Spleen (tissue), 11 donors: Measurements from ENCODE around the gene GRAMD1C. TPM values are rescaled to one million over a fixed set of nuclear protein-coding genes. Genes with fewer than 3 reads are reported as not detected.

Source experiments
- DNase-seq: peaks from one replicate; pipeline ENCODE4 v3.0.0-alpha.2; 2020
- H3K27ac ChIP-seq, 8 donors: fragments of 200-600 bp; sonication (generic) in 7 of 8; 1 replicate in 4 of 8; 2 replicates in 4 of 8; pipeline versions ENCODE4 v1.5.0 to v1.8.0; 2016 to 2021; ENCODE audit warnings: inconsistent platforms in 4 of 8, mild to moderate bottlenecking in 4 of 8, moderate library complexity in 1 of 8
- H3K27me3 ChIP-seq, 7 donors: fragments of 200-600 bp; sonication (generic) in 6 of 7; replicated peaks in 1 of 7; 1 replicate in 4 of 7; 2 replicates in 3 of 7; pipeline versions ENCODE4 v1.5.0 to v1.8.0; 2016 to 2021; ENCODE audit warnings: inconsistent platforms in 3 of 7, mild to moderate bottlenecking in 1 of 7
- H3K36me3 ChIP-seq, 6 donors: fragments of 200-600 bp; sonication (generic) in 5 of 6; 1 replicate in 4 of 6; 2 replicates in 2 of 6; pipeline versions ENCODE4 v1.5.0 to v1.8.0; 2016 to 2021; ENCODE audit warnings: inconsistent platforms in 2 of 6
- H3K4me1 ChIP-seq, 6 donors: fragments of 200-600 bp; sonication (generic) in 5 of 6; 1 replicate in 3 of 6; 2 replicates in 3 of 6; pipeline versions ENCODE4 v1.5.0 to v1.8.0; 2016 to 2021; ENCODE audit warnings: inconsistent platforms in 3 of 6
- H3K4me3 ChIP-seq, 8 donors: fragments of 200-600 bp; sonication (generic) in 7 of 8; 1 replicate in 4 of 8; 2 replicates in 4 of 8; pipeline versions ENCODE4 v1.5.0 to v1.8.0; 2016 to 2021; ENCODE audit warnings: inconsistent platforms in 4 of 8, mild to moderate bottlenecking in 4 of 8, moderate library complexity in 2 of 8
- H3K9me3 ChIP-seq, 8 donors: fragments of 200-600 bp; sonication (generic) in 7 of 8; 1 replicate in 4 of 8; 2 replicates in 4 of 8; pipeline versions ENCODE4 v1.5.0 to v1.8.0; 2016 to 2021; ENCODE audit warnings: inconsistent platforms in 4 of 8
- CTCF ChIP-seq, 11 experiments: fragments of 200-600 bp in 7 of 11; fragments of 450-650 bp in 4 of 11; sonication (generic) in 4 of 11; IDR thresholded peaks in 8 of 11; conservative IDR thresholded peaks in 3 of 11; 1 replicate in 7 of 11; 2 replicates in 4 of 11; pipeline versions ENCODE4 v1.4.0 to v1.8.0; 2016 to 2021; ENCODE audit warnings: antibody characterized with exemption in 11 of 11, inconsistent platforms in 4 of 11, mild to moderate bottlenecking in 1 of 11
- POLR2A ChIP-seq, 3 donors: fragments of 450-650 bp; IDR thresholded peaks; one replicate each; pipeline ENCODE4 v1.5.1; 2017; ENCODE audit warnings: antibody characterized with exemption in 3 of 3, mild to moderate bottlenecking in 1 of 3
- POLR2AphosphoS5 ChIP-seq, 3 donors: sonication (generic); formaldehyde crosslinking; IDR thresholded peaks; one replicate each; pipeline ENCODE4 v1.5.1; 2017; ENCODE audit warnings: antibody characterized with exemption in 3 of 3
- WGBS, 5 donors: extraction: QIAGEN DNeasy Blood & Tissue Kit in 3 of 5; methylation state at CpG; one replicate each; pipeline versions ENCODE4 v1.1.5 to v1.1.7; 2013 to 2018; 5-methylcytosine and 5-hydroxymethylcytosine counted together
- intact Hi-C: fragments of 100-400 bp; cut with DNase I; formaldehyde crosslinking; loops from one replicate; pipeline ENCODE4 v1.15.0; 2023; ENCODE audit warnings: low total_unique reads
- polyA plus RNA-seq, 3 donors: library from polyadenylated mRNA; stranded (reverse); fragments of 200-250 nt; gene quantifications; one replicate each; pipeline ENCODE4 v1.2.1, GENCODE V29; 2013
- total RNA-seq, 7 donors: library from RNA; depleted of rRNA in 3 of 7; stranded (reverse); fragments of >200 nt in 3 of 7; fragmentation: NEBNext Ultra II Directional in 4 of 7; extraction: Animal tissue kit (Norgen Biotek cat#: 25700) in 4 of 7; gene quantifications; one replicate each; pipeline versions ENCODE4 v1.1.0 to v1.2.1, GENCODE V29; 2016 to 2021
- donor health status: healthy with polysubstance abuse.
- donor health status: DM: no; HTN: no; CAD: no; lungs with moderate emphysema.
- donor health status: DM: no; HTN: no; CAD: no.
- donor health status: Bipolar disorder and iron deficiency.
- donor health status: healthy.
- donor health status: DM: no; HTN: no; CAD: no.
- donor health status: DM: yes; HTN: yes; CAD: no.

Gene GRAMD1C
- total and polyA plus RNA-seq, 10 donors, result 2.6 to 14.2 (median 4.4) TPM

- H3K4me3 ChIP-seq, result no peak overlapping the region
- intact Hi-C loops, result no loop called here
- 83 to 89% (median 87%) methylated on average over 3 of the region's 3 CpGs for WGBS, 5 donors
- DNase-seq, result no peak
- H3K36me3 ChIP-seq, result no peaks in the 10 kb centered on the region
- H3K4me1 ChIP-seq, result no peaks in the 10 kb centered on the region
- TF ChIP-seq POLR2A (IDR thresholded peaks at IDR 0.05), result no peak
- no peak for TF ChIP-seq POLR2AphosphoS5 (IDR thresholded peaks at IDR 0.05)
- no peak for TF ChIP-seq CTCF (IDR thresholded peaks at IDR 0.05 in 8 of 11, conservative IDR thresholded peaks at IDR 0.05 in 3 of 11)
- H3K27ac ChIP-seq, result no peak overlapping the region
- no peaks in the 10 kb centered on the region for H3K27me3 ChIP-seq
- H3K9me3 ChIP-seq, result no peaks in the 10 kb centered on the region
Measured at GRCh38 chr3:113852506-113852905, 13.9 kb downstream of the GRAMD1C start.

- TF ChIP-seq CTCF (IDR thresholded peaks at IDR 0.05 in 8 of 11, conservative IDR thresholded peaks at IDR 0.05 in 3 of 11) (no peak), POLR2AphosphoS5 (IDR thresholded peaks at IDR 0.05) (no peak), POLR2A (IDR thresholded peaks at IDR 0.05) (no peak)
- H3K4me1 ChIP-seq, result no peaks in the 10 kb centered on the region
- WGBS, 5 donors, result 70 to 93% (median 86%) methylated on average over 4 of the region's 4 CpGs
- no peaks in the 10 kb centered on the region for H3K27me3 ChIP-seq
- H3K4me3 ChIP-seq, result no peak overlapping the region
- DNase-seq, result no peak
- no peak overlapping the region for H3K27ac ChIP-seq
- H3K9me3 ChIP-seq, result peaks cover 0 to 4% (median 0%) of the 10 kb centered on the region in 8 donors
- intact Hi-C loops, result no loop called here
- H3K36me3 ChIP-seq, result no peaks in the 10 kb centered on the region
Measured at GRCh38 chr3:113867506-113867905, 28.9 kb downstream of the GRAMD1C start.

- 95 to 99% (median 98%) methylated on average over 6 of the region's 6 CpGs for WGBS, 5 donors
- intact Hi-C loops, result no loop called here
- no peaks in the 10 kb centered on the region for H3K9me3 ChIP-seq
Measured at GRCh38 chr3:113873293-113873692, 34.7 kb downstream of the GRAMD1C start.

More at GRCh38 chr3:113873293-113873692, 34.7 kb downstream of the GRAMD1C start:
- no peak for DNase-seq
- Histone ChIP-seq H3K36me3 (no peaks in the 10 kb centered on the region), H3K27me3 (no peaks in the 10 kb centered on the region), H3K4me1 (no peaks in the 10 kb centered on the region), H3K4me3 (no peak overlapping the region), H3K27ac (no peak overlapping the region)
- no peak for TF ChIP-seq POLR2A (IDR thresholded peaks at IDR 0.05)
- TF ChIP-seq POLR2AphosphoS5 (IDR thresholded peaks at IDR 0.05), result no peak
- TF ChIP-seq CTCF (IDR thresholded peaks at IDR 0.05 in 8 of 11, conservative IDR thresholded peaks at IDR 0.05 in 3 of 11), result no peak
